Activated CD8-positive, alpha-beta memory T cell treated with anti-CD3 and anti-CD28 coated beads for 36 hours (primary cell): ENCODE data around the gene BAIAP2L2. TPM values are rescaled to one million over a fixed set of nuclear protein-coding genes. Genes with fewer than 3 reads are reported as not detected.
"Not testable (repeated sequence)": the region's sequence is repeated elsewhere in the genome, so short reads cannot be mapped to it uniquely, and the experiment has no call there.

Experiments
- CTCF ChIA-PET: fragments of 350-600 bp; sonication (Branson Sonifier 250); formaldehyde crosslinking; loops from one replicate; lab custom pipeline; 2021; ENCODE audit warnings: antibody characterized with exemption; lab: Charles Lee
- POLR2A ChIA-PET: fragments of 350-600 bp; sonication (Branson Sonifier 250); formaldehyde crosslinking; loops from one replicate; lab custom pipeline; 2021; ENCODE audit warnings: antibody characterized with exemption; lab: Charles Lee
- total RNA-seq, 2 experiments: library from RNA; stranded (reverse); gene quantifications; one replicate each; pipeline ENCODE4 v1.2.3, GENCODE V29; 2021

The BAIAP2L2 gene
- total RNA-seq, 2 experiments from 2014 or later = 0.29 to 0.32 TPM

GRCh38 chr22:38051900-38052862 lies 58.3 kb downstream of the BAIAP2L2 start:
- ChIA-PET CTCF (interaction anchor here (0.6 to 1.6 kb wide), 32 partner anchors 8 to 673 kb away, joined by 3 to 10 read pairs (median 4); partner anchors contain the start of genes PLA2G6 and TOMM22), POLR2A (no interaction called here)

GRCh38 chr22:38051261-38051660 lies 59.2 kb downstream of the BAIAP2L2 start:
- POLR2A ChIA-PET = no interaction called here
- CTCF ChIA-PET = interaction anchor here (0.9 to 1.6 kb wide), 4 partner anchors 14 to 363 kb away, joined by 3 to 4 read pairs (median 4); no protein-coding TSS in a partner anchor

GRCh38 chr22:38050720-38051119 lies 59.8 kb downstream of the BAIAP2L2 start:
- CTCF ChIA-PET = no interaction called here
- POLR2A ChIA-PET = no interaction called here

- CTCF ChIA-PET = no interaction called here
- POLR2A ChIA-PET = no interaction called here
These were observed 60.5 kb downstream of the BAIAP2L2 start for GRCh38 chr22:38049812-38050619.

GRCh38 chr22:38046070-38046748 lies 64.3 kb downstream of the BAIAP2L2 start:
- ChIA-PET POLR2A (no interaction called here), CTCF (no interaction called here)

GRCh38 chr22:38043151-38044039 lies 67.1 kb downstream of the BAIAP2L2 start:
- CTCF ChIA-PET = interaction anchor here (1.1 to 1.2 kb wide), 2 partner anchors 9 kb away, joined by 4 read pairs; no protein-coding TSS in a partner anchor
- POLR2A ChIA-PET = no interaction called here

GRCh38 chr22:38042488-38042790 lies 68.0 kb downstream of the BAIAP2L2 start:
- CTCF ChIA-PET = interaction anchor here (1.1 kb wide), 1 partner anchor 10 kb away, joined by 4 read pairs; no protein-coding TSS in a partner anchor
- POLR2A ChIA-PET = no interaction called here

GRCh38 chr22:38041760-38042487 lies 68.6 kb downstream of the BAIAP2L2 start:
- ChIA-PET CTCF (interaction anchor here (1.1 kb wide), 1 partner anchor 10 kb away, joined by 4 read pairs; no protein-coding TSS in a partner anchor), POLR2A (no interaction called here)

- POLR2A ChIA-PET = no interaction called here
- CTCF ChIA-PET = no interaction called here
These were observed 69.3 kb downstream of the BAIAP2L2 start for GRCh38 chr22:38040953-38041759.

- POLR2A ChIA-PET = no interaction called here
- CTCF ChIA-PET = no interaction called here
These were observed 71.3 kb downstream of the BAIAP2L2 start for GRCh38 chr22:38038890-38039812.

- POLR2A ChIA-PET = no interaction called here
- CTCF ChIA-PET = no interaction called here
These were observed 72.1 kb downstream of the BAIAP2L2 start for GRCh38 chr22:38038426-38038825.

GRCh38 chr22:38037367-38038150 lies 72.9 kb downstream of the BAIAP2L2 start:
- CTCF ChIA-PET = interaction anchor here (1.3 kb wide), 1 partner anchor 14 kb away, joined by 3 read pairs; no protein-coding TSS in a partner anchor
- POLR2A ChIA-PET = not testable (repeated sequence)

GRCh38 chr22:38036392-38037062 lies 74.0 kb downstream of the BAIAP2L2 start:
- CTCF ChIA-PET = interaction anchor here (1.3 kb wide), 1 partner anchor 15 kb away, joined by 3 read pairs; no protein-coding TSS in a partner anchor
- POLR2A ChIA-PET = no interaction called here

- POLR2A ChIA-PET = no interaction called here
- CTCF ChIA-PET = no interaction called here
These were observed 75.0 kb downstream of the BAIAP2L2 start for GRCh38 chr22:38035530-38035885.
